ENCODE results near the gene FXYD1.
"Not testable (repeated sequence)": the region's sequence is repeated elsewhere in the genome, so short reads cannot be mapped to it uniquely, and the experiment has no call there.

The FXYD1 gene

DNA sequence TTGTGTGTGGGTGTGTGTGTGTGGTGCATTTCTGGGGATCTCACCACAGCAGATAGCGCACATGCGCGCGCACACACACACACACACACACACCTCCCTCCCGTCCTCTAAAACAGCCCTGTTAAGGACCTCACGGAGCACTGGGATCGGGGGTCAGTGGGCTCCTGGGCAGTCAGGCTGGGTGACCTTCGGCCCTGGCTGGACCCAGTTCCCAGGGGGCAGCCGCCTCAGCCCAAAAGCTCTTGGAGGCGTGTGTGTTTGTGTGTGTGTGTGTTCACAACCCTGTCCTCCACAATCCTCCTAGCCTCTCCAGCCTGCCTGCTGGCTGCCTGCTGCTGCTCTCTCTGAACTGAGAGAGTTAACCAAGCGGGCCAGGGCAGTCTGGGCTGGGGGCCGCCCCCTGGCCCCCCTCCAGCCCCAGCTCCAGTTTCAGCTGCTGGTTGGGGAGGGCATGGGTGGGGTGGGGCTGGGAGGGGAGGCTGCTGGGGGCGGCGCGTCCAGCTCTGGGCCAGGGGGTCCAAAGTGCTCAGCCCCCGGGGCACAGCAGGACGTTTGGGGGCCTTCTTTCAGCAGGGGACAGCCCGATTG lies at the start of gene FXYD1:
TSS of gene FXYD1 (plus strand) at position 520 of the 588 bp plus-strand sequence. CDS start 1,256 bp downstream, outside the sequence.
- FAIRE-seq, result no peak

DNA sequence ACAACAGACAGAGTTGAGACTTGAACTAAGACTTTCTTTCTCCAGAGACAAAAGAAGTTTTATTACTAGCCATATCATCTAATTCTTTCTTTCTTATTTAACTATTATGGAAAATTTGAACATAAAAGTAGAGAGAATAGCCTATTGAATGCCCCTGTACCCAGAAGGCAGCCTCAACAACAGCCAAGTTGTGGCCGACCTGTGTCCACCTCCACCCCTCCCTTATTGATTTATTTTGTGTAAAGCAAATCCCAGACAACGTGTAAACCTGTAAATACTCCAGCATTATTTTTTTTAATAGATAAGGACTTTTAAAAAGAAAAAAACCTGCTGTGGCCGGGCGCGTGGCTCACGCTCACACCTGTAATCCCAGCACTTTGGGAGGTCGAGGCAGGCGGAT lies 49.1 kb upstream of the FXYD1 start:
- no peak for FAIRE-seq

DNA sequence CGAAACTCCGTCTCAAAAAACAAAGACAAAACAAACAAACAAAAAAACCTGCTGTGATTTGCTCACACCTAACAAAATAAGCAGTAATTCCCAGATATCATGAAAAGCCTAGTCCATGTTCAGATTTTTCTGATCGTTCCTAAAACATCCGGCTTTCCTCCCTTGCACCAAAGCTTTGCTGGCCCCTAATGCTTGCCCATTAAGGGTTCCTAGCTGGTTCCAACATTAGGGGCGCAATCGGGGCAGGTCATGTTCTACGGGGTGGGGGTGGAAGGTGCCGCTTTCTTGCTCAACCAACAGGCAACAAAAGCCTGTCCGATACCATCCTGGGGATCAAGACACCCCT lies 48.5 kb upstream of the FXYD1 start:
- no peak for FAIRE-seq

DNA sequence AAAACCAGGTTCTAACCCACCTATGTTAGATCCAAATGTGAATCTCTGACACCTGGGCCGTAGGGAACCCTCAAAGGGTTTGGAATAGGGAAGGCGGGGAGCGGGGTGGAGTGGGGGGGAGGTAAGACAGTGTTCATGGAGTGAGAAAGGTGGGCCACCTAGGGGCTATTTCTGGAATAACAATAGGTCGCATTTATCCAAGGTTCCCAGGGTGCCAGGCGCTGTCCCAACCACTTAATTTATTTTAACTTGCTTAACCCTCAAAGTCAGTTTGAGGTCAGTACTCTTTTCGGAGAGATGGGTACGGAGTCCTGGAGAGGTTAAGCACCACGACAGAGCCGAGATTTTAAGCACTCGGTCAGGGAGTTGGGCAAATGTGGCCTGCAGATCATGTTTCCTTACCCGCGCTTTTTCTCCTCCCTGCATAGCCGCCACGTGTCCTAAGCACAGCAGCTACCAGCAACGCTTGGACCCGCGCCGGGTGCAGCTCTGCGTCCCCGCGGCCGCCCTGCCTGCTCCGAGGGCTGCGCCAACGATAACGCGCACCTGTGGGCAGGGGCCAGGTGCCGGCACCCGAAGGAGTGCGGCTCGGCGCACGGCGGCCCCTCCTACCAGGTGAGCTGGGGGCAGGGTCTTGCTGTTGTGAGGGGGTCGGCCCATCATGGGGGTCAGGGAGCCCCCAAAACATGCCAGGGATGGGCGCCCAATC lies 48.0 kb upstream of the FXYD1 start:
- no peak for FAIRE-seq

DNA sequence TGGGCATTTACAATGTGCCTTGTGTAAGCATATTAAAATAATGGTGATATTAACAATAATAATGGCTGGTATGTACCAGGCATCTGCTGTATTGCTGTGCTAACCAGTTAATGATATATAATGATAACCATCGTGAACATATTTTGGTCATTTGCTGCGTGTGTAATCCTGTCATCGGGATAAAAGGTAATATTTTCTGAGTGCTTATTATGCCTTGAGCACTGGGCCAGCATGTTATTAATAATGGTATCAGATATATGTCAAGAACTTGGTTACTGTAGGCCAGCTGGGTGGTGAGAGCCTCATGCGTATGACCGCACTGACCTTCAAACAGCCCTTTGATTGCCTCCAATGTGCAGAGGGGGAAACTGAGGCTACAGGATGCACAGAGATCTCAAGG lies 45.2 kb upstream of the FXYD1 start:
- no peak for FAIRE-seq

DNA sequence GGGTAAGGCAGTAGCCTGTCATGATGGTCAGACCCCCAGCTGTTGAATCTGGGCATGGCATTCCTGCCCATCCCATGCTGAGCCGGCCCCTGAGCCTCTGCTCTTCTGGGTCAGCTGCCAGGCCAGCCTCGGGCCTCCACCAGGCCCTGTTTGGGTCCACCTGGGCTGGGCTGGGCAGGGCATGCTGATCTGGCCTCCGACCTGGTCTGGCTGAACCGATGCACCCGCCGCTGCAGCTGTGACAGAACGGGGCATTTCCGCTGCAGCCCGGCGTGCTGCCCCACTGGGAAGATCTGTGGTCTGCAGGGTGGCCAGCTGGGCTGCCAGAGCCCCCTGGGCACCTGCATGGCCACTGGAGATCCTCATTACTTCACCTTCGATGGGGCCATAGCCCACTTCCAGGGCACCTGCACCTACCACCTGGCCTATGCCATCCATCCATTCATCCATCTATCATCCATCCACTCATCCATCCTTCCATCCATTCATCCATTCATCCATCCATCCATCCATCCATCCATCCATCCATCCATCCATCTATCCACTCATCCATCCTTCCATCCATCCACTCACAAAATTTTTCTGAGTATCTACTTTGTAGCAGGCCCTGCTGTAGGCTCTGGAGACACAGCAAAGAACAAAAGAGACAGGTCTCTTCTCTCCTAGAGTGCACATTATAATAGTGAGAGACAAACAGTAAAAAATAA lies 44.5 kb upstream of the FXYD1 start:
- FAIRE-seq, result no peak

DNA sequence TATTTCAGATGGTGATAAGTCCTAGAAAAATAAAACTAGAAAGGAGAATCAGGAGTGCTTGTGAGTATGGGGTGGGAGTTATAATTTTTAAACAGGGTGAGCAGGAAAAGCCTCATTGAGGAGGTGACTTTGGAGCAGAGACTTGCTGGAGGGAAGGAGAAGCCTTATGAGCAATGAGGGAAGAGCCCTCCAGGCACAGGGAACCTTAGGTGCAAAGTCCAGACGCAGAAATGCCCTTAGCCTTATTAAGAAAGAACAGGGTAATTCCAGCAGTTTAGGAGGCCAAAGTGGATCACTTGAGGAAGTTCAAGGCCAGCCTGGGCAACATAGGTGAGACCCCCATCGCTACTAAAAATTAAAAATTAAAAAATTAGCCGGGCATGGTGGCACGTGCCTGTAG lies 44.0 kb upstream of the FXYD1 start:
- FAIRE-seq, result no peak

DNA sequence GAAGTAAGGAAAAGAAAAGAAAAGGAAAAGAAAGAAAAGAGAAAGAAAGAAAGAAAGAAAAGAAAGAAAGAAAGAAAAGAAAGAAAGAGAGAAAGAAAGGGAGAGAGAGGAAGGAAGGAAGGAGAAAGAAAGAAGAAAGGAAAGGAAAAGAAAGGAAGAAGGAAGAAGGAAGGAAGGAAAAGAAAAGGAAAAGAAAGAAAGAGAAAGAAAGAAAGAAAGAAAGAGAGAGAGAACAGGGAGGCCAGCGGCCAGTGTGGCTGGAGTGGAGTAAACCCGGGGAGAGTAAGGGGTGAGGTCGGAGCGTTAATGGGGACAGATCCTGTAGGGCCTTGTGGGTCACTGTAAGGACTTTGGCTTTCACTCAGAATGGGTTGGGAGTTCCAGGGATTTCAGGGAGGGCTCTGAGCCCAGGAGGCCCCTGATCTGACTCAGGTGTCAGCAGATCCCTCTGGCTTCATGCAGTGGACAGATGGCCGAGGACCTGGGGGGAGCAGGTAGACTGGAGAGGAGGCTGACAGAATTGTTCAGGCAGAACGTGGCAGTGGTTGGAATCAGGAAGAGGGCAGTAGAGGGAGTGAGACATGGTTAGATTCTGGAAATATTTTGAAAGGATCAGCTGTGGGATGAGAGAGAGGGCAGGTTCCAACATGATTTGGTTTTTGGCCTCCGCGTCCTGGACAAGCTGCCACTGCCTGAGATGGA lies 42.8 kb upstream of the FXYD1 start:
- FAIRE-seq, result no peak

DNA sequence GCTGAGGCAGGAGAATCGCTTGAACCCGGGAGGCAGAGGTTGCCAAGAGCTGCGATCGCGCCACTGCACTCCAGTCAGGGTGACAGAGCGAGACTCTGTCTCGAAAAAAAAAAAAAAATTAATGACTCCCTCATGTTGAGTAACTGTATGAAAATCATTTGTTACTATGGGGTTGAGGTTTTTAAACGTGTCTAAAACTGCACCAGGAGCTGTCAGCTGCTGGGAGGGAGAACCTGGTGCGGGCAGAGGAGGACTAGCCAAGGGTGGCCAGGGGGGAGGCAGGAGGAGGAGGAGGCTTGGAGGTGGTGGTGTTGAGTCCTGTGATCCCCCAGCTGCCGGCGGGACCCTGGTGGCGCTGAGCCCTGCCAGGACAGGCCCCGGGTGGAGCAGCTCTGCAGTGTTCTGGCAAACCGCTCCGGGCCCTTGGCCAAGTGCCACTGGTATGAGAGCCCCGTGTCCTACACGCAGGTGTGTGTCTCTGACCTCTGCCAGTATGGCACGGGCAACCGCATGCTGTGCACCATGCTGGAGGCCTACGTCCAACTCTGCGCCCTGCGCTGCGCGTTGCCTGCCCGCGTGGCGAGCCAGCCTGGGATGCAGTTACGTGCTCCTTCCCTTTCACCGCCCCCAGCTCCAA lies 40.1 kb upstream of the FXYD1 start:
- FAIRE-seq, result no peak

DNA sequence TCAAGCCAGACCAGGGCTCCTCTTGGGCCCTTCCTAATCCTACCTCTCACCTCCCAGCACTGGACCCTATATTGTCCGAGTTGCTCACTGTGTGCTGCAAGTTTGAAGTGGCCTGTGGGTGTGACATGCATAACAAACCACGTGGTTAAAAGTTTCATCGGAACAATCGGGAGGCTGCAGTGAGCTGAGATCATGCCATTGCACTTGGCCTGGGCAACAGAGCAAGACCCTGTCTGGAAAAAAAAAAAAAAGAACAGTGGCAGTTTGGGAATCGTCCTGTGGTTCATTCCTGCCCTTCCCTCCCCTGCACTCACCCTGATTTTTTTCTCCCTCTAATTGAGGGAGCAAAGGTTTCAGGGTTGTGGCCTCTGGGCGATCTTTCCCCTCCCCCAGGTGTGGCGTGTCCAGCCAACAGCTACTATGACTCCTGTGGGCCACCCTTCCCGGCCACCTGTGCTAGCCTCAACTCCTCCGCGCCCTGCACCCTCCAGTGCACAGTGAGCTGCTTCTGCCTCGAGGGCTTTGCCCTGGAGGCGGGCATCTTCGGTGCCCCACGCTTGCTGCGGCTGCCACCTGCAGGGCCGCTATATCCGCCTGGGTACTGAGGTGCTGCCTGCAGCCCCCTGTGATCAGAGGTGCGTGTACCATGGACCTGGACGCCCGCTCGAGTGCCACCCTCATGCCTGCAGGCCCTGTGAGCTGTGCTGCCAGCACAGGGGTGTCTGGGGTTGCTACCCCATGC lies 39.3 kb upstream of the FXYD1 start:
- FAIRE-seq, result no peak

DNA sequence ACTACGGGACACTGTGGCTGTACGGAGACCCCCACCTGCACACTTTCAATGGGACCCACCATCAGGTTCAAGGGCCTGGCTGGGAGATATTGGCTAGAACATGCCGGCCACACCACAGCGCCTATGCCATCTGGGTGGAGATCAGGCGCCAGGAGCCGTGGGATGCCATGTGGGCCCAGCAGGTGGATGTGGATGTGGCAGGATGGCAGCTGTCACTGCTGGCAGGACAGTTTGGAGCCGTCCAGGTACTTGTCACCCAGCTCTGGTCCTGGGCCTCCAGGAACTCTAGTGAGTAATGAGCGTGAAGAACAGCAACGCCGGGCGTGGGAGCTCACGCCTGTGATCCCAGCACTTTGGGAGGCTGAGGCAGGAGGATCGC lies 38.7 kb upstream of the FXYD1 start:
- no peak for FAIRE-seq

DNA sequence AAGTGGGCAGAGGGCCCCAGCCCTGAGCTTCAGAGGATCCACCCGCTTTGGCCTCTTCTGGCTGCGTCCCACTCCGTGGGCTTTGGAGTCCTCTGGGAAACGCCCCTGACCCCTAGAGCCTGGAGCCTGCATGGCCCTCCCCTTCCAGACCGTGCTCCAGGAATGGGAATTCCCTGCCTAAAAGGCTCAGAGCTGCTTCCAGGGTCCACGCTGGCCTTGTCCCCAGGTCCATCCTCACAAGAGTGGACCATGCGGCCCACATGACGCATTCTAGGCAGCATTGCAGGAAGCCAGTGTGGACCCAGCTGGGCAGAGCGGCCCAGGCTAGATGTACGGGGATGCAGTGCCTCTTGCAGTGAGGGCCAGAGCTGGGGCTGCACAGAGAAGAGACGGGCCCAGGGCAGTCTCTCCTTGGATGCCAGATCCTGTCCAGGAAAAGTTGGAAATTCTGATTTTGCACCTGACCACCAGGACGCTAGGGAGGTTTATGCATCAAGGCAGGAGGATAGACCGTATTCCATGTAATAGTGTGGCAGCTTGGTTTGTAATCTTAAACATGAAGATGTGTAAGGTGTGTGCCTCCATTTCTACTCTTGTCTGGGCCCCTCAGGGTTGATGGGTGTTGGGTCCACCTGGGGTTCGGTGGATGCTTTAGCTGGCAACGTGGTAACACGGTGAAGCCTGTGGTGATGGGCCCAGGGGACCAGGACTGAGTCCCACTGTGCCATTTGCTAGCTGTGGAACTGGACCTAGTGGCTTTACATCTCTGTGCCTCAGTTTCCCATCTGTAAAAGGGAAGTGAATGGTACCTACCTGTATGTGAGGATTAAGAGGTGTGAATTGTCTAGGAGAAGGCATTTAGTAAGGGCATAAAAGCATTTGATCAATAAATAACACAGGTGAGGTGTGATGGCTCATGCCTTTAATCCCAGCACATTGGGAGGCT lies 37.8 kb upstream of the FXYD1 start:
- FAIRE-seq, result no peak

DNA sequence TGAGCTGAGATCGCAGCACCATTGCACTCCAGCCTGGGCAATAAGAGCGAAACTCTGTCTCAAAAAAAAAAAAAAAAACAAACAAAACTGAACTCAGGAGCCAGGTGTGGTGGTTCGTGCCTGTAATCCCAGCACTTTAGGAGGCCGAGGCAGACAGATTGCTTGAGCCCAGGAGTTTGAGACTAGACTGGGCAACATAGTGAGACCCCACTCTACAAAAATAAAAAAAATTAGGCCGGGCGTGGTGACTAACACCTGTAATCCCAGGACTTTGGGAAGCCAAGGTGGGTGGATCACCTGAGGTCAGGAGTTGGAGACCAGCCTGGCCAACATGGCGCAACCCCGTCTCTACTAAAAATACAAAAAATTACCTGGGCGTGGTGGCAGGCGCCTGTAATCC lies 36.7 kb upstream of the FXYD1 start:
- FAIRE-seq, result not testable (repeated sequence)

DNA sequence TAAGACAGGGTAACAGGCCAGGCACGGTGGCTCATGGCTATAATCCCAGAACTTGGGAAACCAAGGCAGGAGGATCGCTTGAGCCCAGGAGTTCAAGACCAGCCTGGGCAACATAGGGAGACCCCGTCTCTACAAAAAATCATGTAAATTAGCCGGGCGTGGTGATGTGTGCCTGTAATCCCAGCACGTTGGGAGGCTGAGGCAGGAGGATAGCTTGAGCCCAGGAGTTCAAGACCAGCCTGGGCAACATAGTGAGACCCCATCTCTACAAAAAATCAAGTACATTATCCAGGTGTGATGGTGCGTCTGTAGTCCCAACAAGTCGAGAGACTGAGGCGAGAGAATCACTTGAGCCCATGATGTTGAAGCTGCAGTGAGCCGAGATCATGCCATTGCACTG lies 35.0 kb upstream of the FXYD1 start:
- not testable (repeated sequence) for FAIRE-seq

DNA sequence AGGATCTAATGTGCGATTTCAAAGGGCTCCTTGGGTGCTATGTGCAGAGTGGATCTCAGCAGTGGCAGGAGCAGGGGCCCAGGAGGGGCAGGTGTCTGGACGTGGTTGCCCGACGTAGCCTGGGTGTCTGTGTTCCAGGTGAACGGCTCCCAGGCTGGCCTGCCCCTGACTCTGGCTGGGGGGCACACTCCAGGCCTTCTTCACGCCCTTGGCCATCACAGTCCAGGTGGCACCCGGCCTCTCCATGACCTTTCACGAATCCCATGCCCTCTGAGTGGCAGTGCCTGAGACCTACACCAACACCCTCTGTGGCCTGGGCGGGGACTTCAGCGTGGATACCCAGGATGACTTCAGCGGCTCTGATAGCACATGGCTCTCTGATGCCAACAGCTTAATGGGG lies 34.3 kb upstream of the FXYD1 start:
- FAIRE-seq, result no peak

DNA sequence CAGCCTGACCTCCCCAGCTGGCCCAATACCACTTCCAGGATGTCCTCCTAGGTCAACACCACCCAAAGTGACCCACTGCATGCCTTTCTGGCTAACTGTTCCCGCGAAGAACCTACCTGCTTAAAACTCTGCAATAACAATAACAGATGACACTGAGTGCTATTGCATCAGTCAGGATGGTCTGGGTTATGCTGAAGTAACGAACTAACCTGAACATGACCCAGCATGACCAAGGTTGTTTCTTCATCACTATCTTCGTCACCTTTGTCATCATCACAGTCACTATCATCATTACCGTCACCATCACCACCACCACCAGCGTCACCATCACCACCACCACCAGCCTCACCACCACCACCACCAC lies 33.6 kb upstream of the FXYD1 start:
- no peak for FAIRE-seq

DNA sequence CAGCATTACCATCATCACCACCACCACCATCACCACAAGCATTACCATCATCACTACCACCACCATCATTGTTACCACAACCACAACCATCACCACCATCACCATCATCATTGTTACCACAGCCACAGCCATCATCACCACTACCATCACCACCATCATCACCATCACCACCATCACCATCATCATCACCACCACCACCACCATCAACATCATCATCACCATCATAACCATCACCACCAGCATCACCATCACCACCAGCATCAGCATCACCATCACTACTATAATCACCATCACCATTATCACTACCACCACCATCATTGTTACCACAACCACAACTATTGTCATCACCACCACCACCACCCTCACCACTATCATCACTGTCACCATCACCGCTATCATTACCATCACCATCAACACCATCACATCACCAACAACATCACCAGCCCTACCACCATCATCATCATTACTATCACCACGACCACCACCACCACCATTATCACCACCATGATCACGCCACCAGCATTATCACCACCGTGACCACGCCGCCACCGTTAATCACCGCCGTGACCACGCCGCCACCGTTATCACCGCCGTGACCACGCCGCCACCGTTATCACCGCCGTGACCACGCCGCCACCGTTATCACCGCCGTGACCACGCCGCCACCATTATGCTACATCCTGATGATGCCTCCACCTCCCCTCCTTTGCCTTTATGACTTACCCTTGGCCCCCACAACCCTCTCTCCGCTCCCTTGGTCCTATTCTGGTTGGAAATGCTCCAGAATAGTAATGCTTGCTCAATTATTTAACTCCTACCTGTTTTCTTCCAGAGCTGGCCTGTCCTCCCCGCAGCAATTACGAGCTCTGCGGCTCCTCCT lies 33.0 kb upstream of the FXYD1 start:
- no peak for FAIRE-seq

DNA sequence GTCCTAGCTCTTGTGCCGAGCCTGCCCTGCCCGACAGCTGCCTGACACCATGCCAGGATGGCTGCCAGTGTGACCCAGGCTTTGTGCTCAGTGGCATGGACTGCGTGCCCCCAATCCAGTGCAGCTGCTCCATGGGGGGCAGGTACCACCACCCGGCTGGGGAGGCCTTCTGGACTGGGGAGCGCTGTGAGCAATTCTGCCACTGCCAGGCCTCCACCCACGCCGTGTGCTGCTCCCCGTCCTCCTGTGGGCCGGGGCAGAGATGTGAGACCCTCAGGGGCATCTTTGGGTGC lies 32.4 kb upstream of the FXYD1 start:
- no peak for FAIRE-seq

DNA sequence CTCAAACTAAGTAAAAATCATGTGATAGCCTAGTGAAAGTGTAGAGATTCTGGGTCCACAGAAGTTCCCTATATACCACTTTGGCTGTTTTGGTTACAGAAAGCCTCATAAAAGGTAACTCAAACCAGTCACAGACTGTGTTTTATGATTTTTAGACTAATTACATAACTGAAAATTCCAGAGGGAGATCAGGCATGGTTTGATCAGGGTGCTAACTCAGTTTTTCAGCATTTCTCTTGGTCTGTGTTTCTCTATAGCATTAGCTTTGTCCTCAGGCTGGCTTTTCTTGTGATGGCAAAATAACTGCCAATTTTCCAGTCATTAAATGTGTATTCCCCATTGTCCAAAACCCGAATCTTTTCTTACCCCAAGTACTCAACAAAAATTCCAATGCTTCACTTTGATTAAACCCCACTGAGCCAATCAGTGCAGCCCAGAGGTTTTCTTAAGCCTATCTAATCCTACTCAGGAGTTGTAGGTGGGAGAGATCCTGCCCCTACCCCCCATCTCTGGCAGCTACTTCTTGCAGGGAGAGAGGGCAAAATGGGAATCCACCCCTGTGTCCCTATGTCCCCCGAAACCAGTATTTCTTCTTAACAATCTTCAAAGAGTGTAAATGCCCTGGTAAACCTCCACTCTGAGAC lies 31.6 kb upstream of the FXYD1 start:
- no peak for FAIRE-seq

DNA sequence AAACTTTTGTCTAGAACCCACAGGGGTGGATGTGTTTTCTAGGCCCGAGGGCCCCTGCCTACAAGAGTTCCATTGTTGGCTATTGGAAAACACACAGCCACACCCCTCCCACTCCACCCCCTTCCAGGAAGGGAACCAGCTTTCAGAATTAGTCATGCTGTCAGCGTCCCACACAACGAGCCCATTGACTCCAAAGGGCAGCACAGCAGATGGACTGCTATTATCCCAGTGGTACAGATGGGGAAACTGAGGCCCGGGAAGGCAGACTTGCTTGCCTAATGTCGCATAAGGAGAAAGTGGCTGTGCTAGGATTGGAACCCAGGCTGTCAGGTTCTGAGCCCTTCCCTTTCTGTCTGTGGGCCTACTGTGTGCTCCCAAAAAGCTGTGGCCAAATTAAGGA lies 31.1 kb upstream of the FXYD1 start:
- FAIRE-seq, result no peak
